ENCODE measurements around the gene LYPLAL1. TPM values are rescaled to one million over a fixed set of nuclear protein-coding genes. Genes with fewer than 3 reads are reported as not detected.

The LYPLAL1 gene
- total RNA-seq, 2 experiments from 2014 or later: 19.0 to 19.7 TPM

- Mint-ChIP-seq H3K36me3 (ENCODE audit: low read depth) (no peaks in the 10 kb centered on the region), H3K4me3 (no peak overlapping the region), H3K9me3 (no peaks in the 10 kb centered on the region), H3K27me3 (peaks cover 2% of the 10 kb centered on the region), H3K4me1 (no peaks in the 10 kb centered on the region), H3K27ac (no peak overlapping the region)
- ChIA-PET CTCF (no interaction called here), POLR2A (no interaction called here)
- DNase-seq: no peak
These were observed 23.7 kb upstream of the LYPLAL1 start for GRCh38 chr1:219149953-219150352.

- POLR2A ChIA-PET: no interaction called here
These were observed 22.8 kb upstream of the LYPLAL1 start for GRCh38 chr1:219150913-219151312.

GRCh38 chr1:219151467-219151866 lies 22.2 kb upstream of the LYPLAL1 start:
- H3K9me3 Mint-ChIP-seq: no peaks in the 10 kb centered on the region
- no peaks in the 10 kb centered on the region for H3K36me3 Mint-ChIP-seq (ENCODE audit: low read depth)
- CTCF ChIA-PET: no interaction called here
- no peak overlapping the region for H3K4me3 Mint-ChIP-seq
- DNase-seq: no peak
- POLR2A ChIA-PET: no interaction called here
- no peaks in the 10 kb centered on the region for H3K4me1 Mint-ChIP-seq
- H3K27ac Mint-ChIP-seq: no peak overlapping the region
- peaks cover 2% of the 10 kb centered on the region for H3K27me3 Mint-ChIP-seq

More at GRCh38 chr1:219150913-219151312, 22.8 kb upstream of the LYPLAL1 start:
- CTCF ChIA-PET: no interaction called here
- Mint-ChIP-seq H3K4me1 (no peaks in the 10 kb centered on the region), H3K27ac (no peak overlapping the region), H3K4me3 (no peak overlapping the region), H3K27me3 (peaks cover 2% of the 10 kb centered on the region), H3K9me3 (no peaks in the 10 kb centered on the region), H3K36me3 (ENCODE audit: low read depth) (no peaks in the 10 kb centered on the region)
- DNase-seq: no peak

- CTCF ChIA-PET: no interaction called here
- H3K27ac Mint-ChIP-seq: no peak overlapping the region
- no peak overlapping the region for H3K4me3 Mint-ChIP-seq
- DNase-seq: no peak
- no peaks in the 10 kb centered on the region for H3K4me1 Mint-ChIP-seq
- no peaks in the 10 kb centered on the region for H3K36me3 Mint-ChIP-seq (ENCODE audit: low read depth)
- POLR2A ChIA-PET: no interaction called here
- no peaks in the 10 kb centered on the region for H3K9me3 Mint-ChIP-seq
- no peaks in the 10 kb centered on the region for H3K27me3 Mint-ChIP-seq
These were observed 20.9 kb upstream of the LYPLAL1 start for GRCh38 chr1:219152751-219153150.

- POLR2A ChIA-PET: no interaction called here
- no peak for DNase-seq
- CTCF ChIA-PET: no interaction called here
- Mint-ChIP-seq H3K4me1 (no peaks in the 10 kb centered on the region), H3K4me3 (no peak overlapping the region), H3K27me3 (no peaks in the 10 kb centered on the region), H3K9me3 (no peaks in the 10 kb centered on the region), H3K27ac (no peak overlapping the region), H3K36me3 (ENCODE audit: low read depth) (no peaks in the 10 kb centered on the region)
These were observed 20.0 kb upstream of the LYPLAL1 start for GRCh38 chr1:219153723-219154122.

GRCh38 chr1:219155135-219155534 lies 18.5 kb upstream of the LYPLAL1 start:
- H3K4me3 Mint-ChIP-seq: no peak overlapping the region
- ChIA-PET POLR2A (no interaction called here), CTCF (no interaction called here)
- no peak overlapping the region for H3K27ac Mint-ChIP-seq
- DNase-seq: no peak
- no peaks in the 10 kb centered on the region for H3K9me3 Mint-ChIP-seq
- no peaks in the 10 kb centered on the region for H3K4me1 Mint-ChIP-seq
- H3K27me3 Mint-ChIP-seq: no peaks in the 10 kb centered on the region
- H3K36me3 Mint-ChIP-seq (ENCODE audit: low read depth): no peaks in the 10 kb centered on the region

GRCh38 chr1:219159946-219160645 lies 13.6 kb upstream of the LYPLAL1 start:
- H3K36me3 Mint-ChIP-seq (ENCODE audit: low read depth): no peaks in the 10 kb centered on the region
- POLR2A ChIA-PET: interaction anchor here (0.7 kb wide), 1 partner anchor 14 kb away, joined by 3 read pairs; the partner anchor contains the start of gene LYPLAL1
- DNase-seq: no peak
- peaks cover 12% of the 10 kb centered on the region for H3K27me3 Mint-ChIP-seq
- no peaks in the 10 kb centered on the region for H3K4me1 Mint-ChIP-seq
- no peaks in the 10 kb centered on the region for H3K9me3 Mint-ChIP-seq
- H3K4me3 Mint-ChIP-seq: no peak overlapping the region
- CTCF ChIA-PET: no interaction called here
- H3K27ac Mint-ChIP-seq: no peak overlapping the region

- CTCF ChIA-PET: no interaction called here
- no peak overlapping the region for H3K4me3 Mint-ChIP-seq
- POLR2A ChIA-PET: interaction anchor here (0.7 kb wide), 1 partner anchor 13 kb away, joined by 3 read pairs; the partner anchor contains the start of gene LYPLAL1
- H3K9me3 Mint-ChIP-seq: no peaks in the 10 kb centered on the region
- H3K36me3 Mint-ChIP-seq (ENCODE audit: low read depth): no peaks in the 10 kb centered on the region
- H3K27ac Mint-ChIP-seq: no peak overlapping the region
- no peak for DNase-seq
- H3K4me1 Mint-ChIP-seq: no peaks in the 10 kb centered on the region
- H3K27me3 Mint-ChIP-seq: peaks cover 12% of the 10 kb centered on the region
These were observed 12.7 kb upstream of the LYPLAL1 start for GRCh38 chr1:219160967-219161366.

- CTCF ChIA-PET: no interaction called here
These were observed 12.3 kb upstream of the LYPLAL1 start for GRCh38 chr1:219161371-219161770.

GRCh38 chr1:219163401-219163954 lies 10.2 kb upstream of the LYPLAL1 start:
- DNase-seq: no peak
- CTCF ChIA-PET: no interaction called here
- Mint-ChIP-seq H3K36me3 (ENCODE audit: low read depth) (no peaks in the 10 kb centered on the region), H3K27ac (no peak overlapping the region), H3K9me3 (no peaks in the 10 kb centered on the region), H3K4me3 (no peak overlapping the region), H3K27me3 (peaks cover 12% of the 10 kb centered on the region), H3K4me1 (no peaks in the 10 kb centered on the region)
- POLR2A ChIA-PET: no interaction called here

More at GRCh38 chr1:219161371-219161770, 12.3 kb upstream of the LYPLAL1 start:
- POLR2A ChIA-PET: no interaction called here
- Mint-ChIP-seq H3K4me1 (no peaks in the 10 kb centered on the region), H3K36me3 (ENCODE audit: low read depth) (no peaks in the 10 kb centered on the region), H3K27me3 (peaks cover 12% of the 10 kb centered on the region), H3K4me3 (no peak overlapping the region), H3K27ac (no peak overlapping the region), H3K9me3 (no peaks in the 10 kb centered on the region)
- DNase-seq: no peak

- ChIA-PET POLR2A (no interaction called here), CTCF (no interaction called here)
- Mint-ChIP-seq H3K9me3 (peaks cover 1% of the 10 kb centered on the region), H3K27ac (no peak overlapping the region), H3K36me3 (ENCODE audit: low read depth) (peaks cover 16% of the 10 kb centered on the region), H3K27me3 (no peaks in the 10 kb centered on the region), H3K4me1 (peaks cover 32% of the 10 kb centered on the region), H3K4me3 (no peak overlapping the region)
- DNase-seq: no peak
These were observed 2.3 kb upstream of the LYPLAL1 start for GRCh38 chr1:219171192-219171935.

- ChIA-PET CTCF (interaction anchor here (1.4 kb wide), 1 partner anchor 888 kb away, joined by 5 read pairs; the partner anchor contains the start of gene RRP15), POLR2A (no interaction called here)
- DNase-seq: no peak
- no peak overlapping the region for H3K4me3 Mint-ChIP-seq
- H3K36me3 Mint-ChIP-seq (ENCODE audit: low read depth): peaks cover 23% of the 10 kb centered on the region
- H3K27me3 Mint-ChIP-seq: no peaks in the 10 kb centered on the region
- no peak overlapping the region for H3K27ac Mint-ChIP-seq
- peaks cover 1% of the 10 kb centered on the region for H3K9me3 Mint-ChIP-seq
- peaks cover 42% of the 10 kb centered on the region for H3K4me1 Mint-ChIP-seq
These were observed 857 bp upstream of the LYPLAL1 start for GRCh38 chr1:219172821-219173220.

- Mint-ChIP-seq H3K9me3 (peaks cover 1% of the 10 kb centered on the region), H3K27ac (peak overlapping the region; percentile 93), H3K4me3 (peak overlapping the region; percentile 99), H3K36me3 (ENCODE audit: low read depth) (peaks cover 25% of the 10 kb centered on the region), H3K27me3 (no peaks in the 10 kb centered on the region), H3K4me1 (peaks cover 43% of the 10 kb centered on the region)
- DNase-seq: no peak
- ChIA-PET CTCF (interaction anchor here (1.0 to 1.4 kb wide), 2 partner anchors 15 to 889 kb away, joined by 5 to 7 read pairs; partner anchors contain the start of gene RRP15), POLR2A (interaction anchor here (0.5 to 2.4 kb wide), 5 partner anchors 13 to 868 kb away, joined by 3 to 20 read pairs (median 4); no protein-coding TSS in a partner anchor)
These were observed 282 bp upstream of the LYPLAL1 start for GRCh38 chr1:219173434-219173757.
